Rectal smooth muscle tissue (tissue), 1 donor: ENCODE results near the gene MSMP.

Experiments used
- H3K27ac ChIP-seq: one replicate; pipeline ENCODE4 v1.7.0; 2013; ENCODE audit warnings: low read depth, low read length, inconsistent platforms
- H3K27me3 ChIP-seq: one replicate; pipeline ENCODE4 v1.7.0; 2013; ENCODE audit warnings: low read length; ENCODE audit not compliant: control insufficient read depth, insufficient read depth
- H3K36me3 ChIP-seq: one replicate; pipeline ENCODE4 v1.7.0; 2013; ENCODE audit warnings: low read length; ENCODE audit not compliant: control insufficient read depth, insufficient read depth
- H3K4me1 ChIP-seq: one replicate; pipeline ENCODE4 v1.7.0; 2013; ENCODE audit warnings: low read length; ENCODE audit not compliant: control insufficient read depth, insufficient read depth
- H3K4me3 ChIP-seq: one replicate; pipeline ENCODE4 v1.7.0; 2013; ENCODE audit warnings: low read length
- H3K9ac ChIP-seq: one replicate; pipeline ENCODE4 v1.7.0; 2013; ENCODE audit warnings: low read length

The MSMP gene, protein sequence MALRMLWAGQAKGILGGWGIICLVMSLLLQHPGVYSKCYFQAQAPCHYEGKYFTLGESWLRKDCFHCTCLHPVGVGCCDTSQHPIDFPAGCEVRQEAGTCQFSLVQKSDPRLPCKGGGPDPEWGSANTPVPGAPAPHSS

DNA sequence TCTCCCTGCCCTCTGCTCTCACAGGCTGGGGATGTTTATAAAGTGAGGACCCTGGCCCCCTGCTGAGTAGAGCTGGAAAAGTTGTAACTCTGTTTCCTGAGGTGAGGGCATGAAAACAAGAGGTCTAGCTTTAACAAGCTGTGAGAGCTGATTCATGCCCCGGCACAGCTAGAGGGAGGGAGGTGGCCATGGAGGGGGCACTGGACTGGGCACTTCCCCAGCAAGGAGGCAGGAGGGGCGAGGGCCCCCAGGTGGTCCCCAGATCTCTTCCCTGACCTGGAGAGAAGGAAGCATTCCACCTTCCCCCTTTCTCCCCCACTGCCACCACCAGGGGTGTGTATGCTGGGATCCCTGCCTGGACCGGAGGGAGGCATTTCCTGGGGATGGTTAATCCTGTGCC lies at the start of gene MSMP:
TSS of gene MSMP (minus strand) at position 13 of the 400 bp plus-strand sequence. CDS start 147 bp downstream, outside the sequence.
- H3K9ac ChIP-seq: no peak within 1 kb of the TSS
- no peak within 1 kb of the TSS for H3K27ac ChIP-seq
- no peak within 1 kb of the TSS for H3K4me3 ChIP-seq
- H3K4me1 ChIP-seq: peaks cover 6% of the 10 kb centered on the region
- no peaks in the 10 kb centered on the region for H3K27me3 ChIP-seq
- peaks cover 30% of the 10 kb centered on the region for H3K36me3 ChIP-seq

DNA sequence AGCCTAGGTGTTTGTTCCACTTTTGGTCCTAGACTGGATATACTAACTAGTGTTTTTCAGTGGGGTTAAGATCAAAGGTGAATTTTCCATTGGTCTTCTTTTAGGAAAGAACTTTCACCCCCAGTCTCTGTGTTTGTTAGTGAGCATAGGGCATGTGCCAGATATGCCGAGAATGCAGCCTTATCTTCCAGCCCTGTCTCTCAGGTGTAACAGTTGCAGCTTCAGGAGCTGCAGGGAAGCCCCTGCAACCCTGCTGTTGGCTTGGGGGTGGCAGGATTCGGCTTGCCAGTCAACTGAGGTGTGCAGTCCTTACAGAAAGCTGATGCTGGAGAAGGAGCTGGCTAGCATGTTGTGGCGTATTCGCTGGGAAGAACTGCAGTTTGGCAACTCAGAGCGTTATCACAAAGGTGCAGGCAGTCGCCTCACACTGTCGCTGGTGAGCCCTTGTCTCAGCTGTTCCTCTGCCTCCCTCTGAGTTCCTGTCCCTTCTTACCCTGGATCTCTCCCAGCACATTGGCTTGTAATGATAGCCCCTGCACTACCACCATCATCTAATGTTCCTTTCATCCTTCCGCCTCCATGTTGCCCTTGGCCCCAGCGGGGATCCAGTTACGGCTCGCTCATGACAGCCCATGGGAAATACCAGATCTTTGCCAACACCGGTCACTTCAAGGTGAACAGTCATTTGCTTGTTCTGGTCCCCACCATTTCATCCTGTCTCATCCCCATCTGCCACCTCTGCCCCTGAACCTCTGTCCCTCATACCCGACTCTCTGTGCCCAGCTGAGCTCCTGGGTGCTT lies 47.5 kb upstream of the MSMP start:
- Histone ChIP-seq H3K9ac (no peak overlapping the region), H3K27me3 (no peaks in the 10 kb centered on the region), H3K4me1 (no peaks in the 10 kb centered on the region), H3K36me3 (peaks cover 28% of the 10 kb centered on the region), H3K4me3 (no peak overlapping the region), H3K27ac (no peak overlapping the region)

DNA sequence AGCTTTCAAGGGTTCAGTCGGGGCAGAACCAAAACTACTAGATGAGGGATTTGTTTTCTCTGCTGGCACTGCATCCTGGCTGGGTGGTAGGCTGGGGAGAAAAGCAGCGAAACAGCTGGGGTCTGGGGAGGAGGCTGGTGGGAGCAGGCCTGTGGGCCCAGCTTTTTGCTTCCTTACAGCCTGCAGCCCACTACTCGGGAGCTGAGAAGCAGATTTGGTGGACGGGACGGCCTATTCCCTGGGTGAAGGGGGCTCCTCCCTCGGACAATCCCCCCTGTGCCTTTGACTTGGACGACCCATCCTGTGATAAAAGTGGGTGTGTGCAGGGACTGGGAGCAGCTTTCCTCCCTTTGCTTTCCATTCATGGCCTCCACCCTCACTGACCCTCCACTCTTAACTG lies 46.5 kb upstream of the MSMP start:
- H3K9ac ChIP-seq: no peak overlapping the region

DNA sequence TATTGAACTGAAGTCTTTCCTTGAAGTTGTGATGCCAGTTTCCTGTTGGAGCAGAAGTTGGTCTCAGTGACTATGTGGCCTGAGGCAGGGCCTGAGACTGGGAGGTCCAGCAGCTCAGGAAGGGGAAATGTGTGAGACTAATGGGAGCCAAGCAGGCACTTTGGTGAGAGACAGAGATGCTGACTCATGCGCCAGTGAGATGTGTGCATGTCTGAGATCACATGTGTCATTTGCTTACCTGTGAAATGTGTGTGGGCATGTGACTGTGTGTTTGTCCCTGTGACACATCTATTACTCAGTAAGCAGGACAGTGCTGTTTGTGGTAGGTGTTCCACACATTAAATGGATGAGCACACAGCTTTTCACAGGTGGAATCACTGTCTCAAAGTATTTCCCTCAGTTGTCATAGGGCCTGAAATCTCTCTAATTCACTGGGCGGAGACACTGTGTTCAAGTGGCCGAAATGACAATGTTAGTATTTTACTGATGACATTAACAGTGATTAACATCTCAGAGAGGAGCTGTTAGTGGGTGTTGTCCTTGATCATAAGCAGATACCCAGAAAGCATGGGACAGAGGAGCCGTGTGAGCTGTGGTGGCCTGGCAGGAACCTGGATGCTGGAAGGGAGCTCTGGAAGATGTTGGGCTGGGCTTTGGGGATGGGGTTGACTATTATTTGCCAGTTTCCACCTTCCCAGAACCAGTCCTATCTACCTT lies 44.7 kb upstream of the MSMP start:
- Histone ChIP-seq H3K27ac (no peak overlapping the region), H3K27me3 (no peaks in the 10 kb centered on the region), H3K9ac (no peak overlapping the region), H3K4me3 (no peak overlapping the region), H3K4me1 (peaks cover 2% of the 10 kb centered on the region), H3K36me3 (peaks cover 14% of the 10 kb centered on the region)

More for the DNA sequence above, 46.5 kb upstream of the MSMP start:
- Histone ChIP-seq H3K4me1 (no peaks in the 10 kb centered on the region), H3K36me3 (peaks cover 20% of the 10 kb centered on the region), H3K4me3 (no peak overlapping the region), H3K27ac (no peak overlapping the region), H3K27me3 (no peaks in the 10 kb centered on the region)

DNA sequence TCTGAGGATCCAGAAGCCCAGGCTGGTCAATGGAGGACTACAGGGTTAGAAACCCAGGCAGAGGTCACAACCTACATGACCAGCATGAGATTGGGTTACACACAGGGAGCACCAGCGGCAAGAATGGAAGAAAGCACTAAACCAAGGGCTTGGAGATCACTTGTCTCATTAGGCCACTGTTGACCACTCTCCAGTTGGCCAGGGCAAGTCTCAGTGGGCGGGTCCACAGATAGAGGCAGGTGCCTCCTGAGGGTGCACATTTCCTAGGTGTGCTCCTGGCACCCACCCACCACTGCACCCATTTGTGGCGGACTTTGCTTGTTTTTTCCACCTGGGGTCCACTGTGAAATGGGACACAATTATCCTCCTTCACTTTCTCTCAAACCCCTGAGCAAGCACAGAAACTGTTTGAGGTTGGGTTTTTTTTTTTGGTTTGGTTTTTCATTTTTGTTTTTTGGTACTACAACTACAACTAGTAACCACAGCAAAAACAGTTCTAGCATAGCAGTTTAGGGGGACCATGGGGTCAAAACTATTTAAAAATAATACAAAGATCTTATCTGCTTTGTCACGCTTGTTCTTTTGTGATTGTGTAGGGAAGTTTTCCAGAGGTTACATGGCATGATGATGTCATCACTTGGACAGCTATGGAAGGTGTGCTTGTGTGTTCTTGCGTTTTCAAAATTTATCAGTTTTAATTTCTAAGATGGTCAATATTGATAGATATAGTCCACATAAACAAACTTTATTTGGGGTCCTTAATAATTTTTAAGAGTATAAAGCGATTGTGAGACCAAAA lies 43.4 kb upstream of the MSMP start:
- H3K36me3 ChIP-seq: peaks cover 15% of the 10 kb centered on the region
- no peak overlapping the region for H3K27ac ChIP-seq
- no peaks in the 10 kb centered on the region for H3K27me3 ChIP-seq
- peaks cover 10% of the 10 kb centered on the region for H3K4me1 ChIP-seq
- no peak overlapping the region for H3K9ac ChIP-seq
- H3K4me3 ChIP-seq: no peak overlapping the region

DNA sequence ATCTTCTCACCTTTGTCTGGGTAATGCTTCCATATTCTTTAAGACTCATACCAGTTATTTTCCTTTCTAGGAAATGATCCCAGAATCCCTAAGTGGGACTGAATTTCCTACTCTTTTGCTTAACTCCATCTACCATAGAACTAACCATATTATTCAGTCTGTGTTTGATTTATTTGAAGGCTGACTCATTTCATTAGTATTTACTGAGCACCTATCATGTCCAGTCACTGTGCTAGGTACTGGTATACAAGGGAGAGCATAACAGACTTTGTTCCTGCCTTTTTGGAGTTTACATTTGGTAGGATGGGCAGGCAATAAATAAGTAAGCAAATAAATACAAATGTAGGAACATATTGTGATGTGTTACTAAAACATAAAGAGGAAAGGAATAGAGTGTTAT lies 41.6 kb upstream of the MSMP start:
- Histone ChIP-seq H3K9ac (no peak overlapping the region), H3K4me1 (peaks cover 13% of the 10 kb centered on the region), H3K27ac (no peak overlapping the region), H3K27me3 (no peaks in the 10 kb centered on the region), H3K36me3 (peaks cover 6% of the 10 kb centered on the region), H3K4me3 (no peak overlapping the region)

DNA sequence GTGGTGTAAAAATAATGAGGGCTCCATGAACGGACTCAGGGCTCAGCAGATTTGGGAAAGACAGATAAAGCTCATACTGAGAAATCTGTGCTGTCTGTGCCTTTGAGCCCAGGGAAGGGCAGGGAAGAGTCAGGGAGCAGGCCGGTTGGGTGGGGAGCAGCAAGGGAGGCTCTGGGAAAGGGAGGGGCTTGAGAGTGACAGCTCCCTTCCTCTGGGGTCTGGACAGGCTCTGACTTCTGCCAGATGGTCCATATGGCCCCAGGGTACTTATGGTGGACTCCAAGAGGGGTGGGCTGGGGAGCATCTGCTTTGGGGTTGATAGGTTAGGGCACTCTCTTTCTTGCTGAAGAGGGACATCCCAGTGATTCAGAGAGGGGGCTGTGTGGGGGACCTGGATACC lies 39.4 kb upstream of the MSMP start:
- H3K27me3 ChIP-seq: no peaks in the 10 kb centered on the region
- H3K36me3 ChIP-seq: peaks cover 3% of the 10 kb centered on the region
- H3K4me3 ChIP-seq: no peak overlapping the region
- H3K27ac ChIP-seq: no peak overlapping the region
- H3K9ac ChIP-seq: no peak overlapping the region
- peaks cover 15% of the 10 kb centered on the region for H3K4me1 ChIP-seq

DNA sequence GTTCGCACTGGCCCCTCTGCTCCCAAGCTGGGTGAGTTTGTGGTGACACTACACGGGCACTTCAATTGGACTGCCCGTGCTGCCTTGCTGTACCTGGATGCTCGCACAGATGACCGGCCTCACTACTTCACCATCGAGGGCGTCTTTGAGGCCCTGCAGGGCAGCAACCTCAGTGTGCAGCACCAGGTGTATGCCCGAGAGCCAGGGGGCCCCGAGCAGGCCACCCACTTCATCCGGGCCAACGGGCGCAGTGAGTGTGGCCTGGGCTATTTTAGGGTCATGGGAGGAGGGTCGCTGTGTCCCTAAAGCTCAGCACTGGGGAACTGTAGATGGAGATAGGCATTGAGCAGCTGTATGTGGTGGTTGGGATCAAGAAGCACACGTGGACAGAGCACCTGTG lies 38.8 kb upstream of the MSMP start:
- Histone ChIP-seq H3K4me3 (peak overlapping the region; percentile 52), H3K9ac (no peak overlapping the region)

DNA sequence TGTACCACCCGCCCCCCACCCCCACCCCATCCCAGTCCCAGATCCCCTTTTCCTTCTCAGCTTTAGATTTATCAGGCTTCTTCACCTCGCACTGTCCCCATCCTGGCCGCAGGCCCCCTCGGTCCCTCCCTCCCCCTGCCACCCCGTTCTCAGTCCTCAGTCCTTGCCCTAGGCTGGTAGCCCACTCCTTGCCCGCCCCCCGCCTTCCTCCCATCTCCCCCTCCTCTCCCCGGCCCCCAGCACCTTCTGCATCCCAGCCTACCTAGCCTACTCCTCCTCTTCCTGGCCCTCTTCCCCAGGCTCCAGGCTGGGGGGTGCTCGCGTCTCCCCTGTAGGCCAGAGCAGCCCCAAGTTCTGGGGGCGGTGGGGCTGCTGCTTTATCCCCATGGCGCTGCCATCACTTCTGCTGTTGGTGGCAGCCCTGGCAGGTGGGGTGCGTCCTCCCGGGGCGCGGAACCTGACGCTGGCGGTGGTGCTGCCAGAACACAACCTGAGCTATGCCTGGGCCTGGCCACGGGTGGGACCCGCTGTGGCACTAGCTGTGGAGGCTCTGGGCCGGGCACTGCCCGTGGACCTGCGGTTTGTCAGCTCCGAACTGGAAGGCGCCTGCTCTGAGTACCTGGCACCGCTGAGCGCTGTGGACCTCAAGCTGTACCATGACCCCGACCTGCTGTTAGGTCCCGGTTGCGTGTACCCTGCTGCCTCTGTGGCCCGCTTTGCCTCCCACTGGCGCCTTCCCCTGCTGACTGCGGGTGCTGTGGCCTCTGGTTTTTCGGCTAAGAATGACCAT lies 38.1 kb upstream of the MSMP start:
- peaks cover 15% of the 10 kb centered on the region for H3K4me1 ChIP-seq
- no peaks in the 10 kb centered on the region for H3K27me3 ChIP-seq
- H3K36me3 ChIP-seq: peaks cover 3% of the 10 kb centered on the region
- H3K9ac ChIP-seq: no peak overlapping the region
- H3K27ac ChIP-seq: peak overlapping the region; percentile 25
- H3K4me3 ChIP-seq: peak overlapping the region; percentile 70

More for the DNA sequence above, 38.8 kb upstream of the MSMP start:
- Histone ChIP-seq H3K27me3 (no peaks in the 10 kb centered on the region), H3K36me3 (peaks cover 3% of the 10 kb centered on the region), H3K27ac (no peak overlapping the region), H3K4me1 (peaks cover 15% of the 10 kb centered on the region)

DNA sequence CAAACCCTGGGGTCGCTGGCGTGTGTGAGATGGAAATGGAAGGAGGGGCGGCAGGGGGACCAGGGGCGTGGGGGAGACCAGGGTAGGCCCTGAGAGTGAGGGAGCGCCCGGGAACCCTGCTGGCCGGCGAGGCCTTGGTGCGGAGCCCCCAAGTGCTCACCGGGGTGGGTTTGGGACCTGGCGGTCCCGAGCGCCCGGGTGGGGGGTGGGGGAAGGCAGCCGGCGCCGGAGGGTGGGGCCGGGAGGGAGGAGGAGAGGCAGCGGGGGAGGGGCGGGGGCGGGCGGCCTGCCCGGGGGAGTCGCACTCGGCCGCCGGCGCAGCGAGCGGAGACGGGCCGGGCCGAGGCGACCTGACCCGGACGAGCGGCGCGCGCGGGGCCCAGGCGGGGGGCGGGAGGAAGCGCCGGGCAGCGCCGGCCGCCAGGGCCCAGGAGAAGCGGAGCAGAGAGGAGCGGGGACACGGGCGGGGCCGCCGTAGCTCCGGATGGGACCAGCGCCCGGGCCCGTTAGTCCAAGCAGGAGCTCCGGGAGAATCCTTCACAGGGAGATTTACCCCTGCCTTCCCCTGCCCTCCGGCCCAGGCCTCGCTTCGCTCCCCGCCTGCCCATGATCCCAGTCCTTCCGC lies 37.3 kb upstream of the MSMP start, which contains the start of gene NPR2:
TSS of gene NPR2 (plus strand) at position 295 of the 625 bp plus-strand sequence. CDS start 818 bp downstream, outside the sequence.
- peak within 1 kb of the TSS; percentile 14 for H3K9ac ChIP-seq
- H3K36me3 ChIP-seq: peaks cover 3% of the 10 kb centered on the region
- H3K4me1 ChIP-seq: peaks cover 15% of the 10 kb centered on the region
- H3K4me3 ChIP-seq: peak within 1 kb of the TSS; percentile 70
- H3K27ac ChIP-seq: peak within 1 kb of the TSS; percentile 82
- H3K27me3 ChIP-seq: no peaks in the 10 kb centered on the region
